IMR-90 (cell line): ENCODE data around the gene MORN4. TPM values are rescaled to one million over a fixed set of nuclear protein-coding genes. Genes with fewer than 3 reads are reported as not detected.

ENCODE experiments used
- ATAC-seq: fragments of 200-7000 bp; cut with Tn5 transposase; 2 replicates; pipeline ENCODE4 v1.9.1; 2020; ENCODE audit warnings: low read depth, mild to moderate bottlenecking, moderate library complexity
- BruUV-seq: library from RNA; stranded (reverse); fragments of 400-500 nt; replicated peaks from 2 replicates; lab custom pipeline; 2021; lab: Mats Ljungman, UMichigan
- CTCF ChIA-PET: fragments of 300-600 bp; formaldehyde crosslinking; extraction: SDS; loops from one replicate; lab custom pipeline; 2021; ENCODE audit warnings: antibody characterized with exemption; lab: Yijun Ruan, JAX
- POLR2A ChIA-PET: fragments of 300-600 bp; sonication (Branson Sonifier 250); formaldehyde crosslinking; loops from one replicate; lab custom pipeline; 2022; ENCODE audit warnings: antibody characterized with exemption; ENCODE audit not compliant: unreplicated experiment; lab: Charles Lee
- DNase-seq: peaks from one replicate; pipeline ENCODE4 v3.0.0; 2013
- H2AFZ ChIP-seq: replicated peaks from 2 replicates; pipeline ENCODE3; 2013; ENCODE audit warnings: low read length, mild to moderate bottlenecking; ENCODE audit not compliant: poor library complexity
- H2AK5ac ChIP-seq: 2 replicates; pipeline ENCODE4 v1.6.1; 2013; ENCODE audit warnings: low read depth, low read length, inconsistent platforms
- H2AK9ac ChIP-seq: replicated peaks from 2 replicates; pipeline ENCODE3; 2013; ENCODE audit warnings: mild to moderate bottlenecking, low read depth, low read length, moderate library complexity; ENCODE audit not compliant: poor library complexity
- H2BK120ac ChIP-seq: 2 replicates; pipeline ENCODE4 v1.6.1; 2013; ENCODE audit warnings: low read depth, low read length, inconsistent platforms
- H2BK15ac ChIP-seq: 3 replicates; pipeline ENCODE4 v1.6.1; 2013; ENCODE audit warnings: low read depth, low read length, inconsistent platforms
- H2BK20ac ChIP-seq: 2 replicates; pipeline ENCODE4 v1.6.1; 2013; ENCODE audit warnings: low read depth, mild to moderate bottlenecking, inconsistent platforms, low read length, moderate library complexity
- H2BK5ac ChIP-seq: 2 replicates; pipeline ENCODE4 v1.6.1; 2013; ENCODE audit warnings: mild to moderate bottlenecking, low read depth, low read length, inconsistent platforms; ENCODE audit not compliant: poor library complexity, severe bottlenecking
- H3K14ac ChIP-seq: replicated peaks from 2 replicates; pipeline ENCODE4 v1.6.1; 2013; ENCODE audit warnings: low read depth, low read length, inconsistent platforms
- H3K18ac ChIP-seq: 2 replicates; pipeline ENCODE4 v1.6.1; 2013; ENCODE audit warnings: low read depth, low read length, control low read depth
- H3K23ac ChIP-seq: 2 replicates; pipeline ENCODE4 v1.6.1; 2013; ENCODE audit warnings: low read depth, low read length, inconsistent platforms
- H3K27ac ChIP-seq: 2 replicates; pipeline ENCODE4 v1.5.1; 2013; ENCODE audit warnings: mild to moderate bottlenecking, control low read depth, low read length; ENCODE audit not compliant: insufficient read depth
- H3K27me3 ChIP-seq: 2 replicates; pipeline ENCODE4 v1.6.1; 2013; ENCODE audit warnings: low read length; ENCODE audit not compliant: control insufficient read depth, insufficient read depth
- H3K36me3 ChIP-seq: 2 replicates; pipeline ENCODE4 v1.6.1; 2013; ENCODE audit warnings: low read length, mixed read lengths; ENCODE audit not compliant: control insufficient read depth, insufficient read depth
- H3K4ac ChIP-seq: 2 replicates; pipeline ENCODE4 v1.6.1; 2013; ENCODE audit warnings: low read depth, low read length, inconsistent platforms
- H3K4me1 ChIP-seq: 2 replicates; pipeline ENCODE4 v1.6.1; 2013; ENCODE audit warnings: low read length, mixed read lengths; ENCODE audit not compliant: control insufficient read depth, insufficient read depth
- H3K4me2 ChIP-seq: 2 replicates; pipeline ENCODE4 v1.6.1; 2013; ENCODE audit warnings: low read depth, mild to moderate bottlenecking, control low read depth, low read length, moderate library complexity
- H3K4me3 ChIP-seq: 2 replicates; pipeline ENCODE4 v1.5.1; 2013; ENCODE audit warnings: low read depth, mild to moderate bottlenecking, control low read depth, low read length, moderate library complexity; ENCODE audit not compliant: insufficient read depth
- H3K56ac ChIP-seq: 2 replicates; pipeline ENCODE4 v1.6.1; 2013; ENCODE audit warnings: low read length, inconsistent platforms; ENCODE audit not compliant: insufficient read depth; ENCODE audit errors: extremely low read depth
- H3K79me1 ChIP-seq, 2 experiments: 2 replicates each; pipeline ENCODE4 v1.6.1; 2013; ENCODE audit warnings: low read length in 2 of 2, inconsistent platforms in 1 of 2, low read depth in 1 of 2
- H3K9ac ChIP-seq: 2 replicates; pipeline ENCODE4 v1.6.1; 2013; ENCODE audit warnings: low read depth, low read length, control low read depth
- H3K9me1 ChIP-seq: 2 replicates; pipeline ENCODE4 v1.6.1; 2013; ENCODE audit warnings: low read length, inconsistent platforms; ENCODE audit not compliant: insufficient read depth
- H3K9me3 ChIP-seq: 2 replicates; pipeline ENCODE4 v1.6.1; 2013; ENCODE audit warnings: low read length; ENCODE audit not compliant: control insufficient read depth, insufficient read depth
- H4K20me1 ChIP-seq: 2 replicates; pipeline ENCODE4 v1.6.1; 2013; ENCODE audit warnings: low read length, inconsistent platforms; ENCODE audit not compliant: insufficient read depth
- H4K5ac ChIP-seq: 2 replicates; pipeline ENCODE4 v1.6.1; 2013; ENCODE audit warnings: mild to moderate bottlenecking, low read depth, low read length, control low read depth
- H4K8ac ChIP-seq, 2 experiments: 2 replicates each; pipeline ENCODE4 v1.6.1; 2013; ENCODE audit warnings: low read depth in 2 of 2, low read length in 2 of 2, control low read depth in 1 of 2, inconsistent platforms in 1 of 2
- H4K91ac ChIP-seq: 2 replicates; pipeline ENCODE4 v1.6.1; 2013; ENCODE audit warnings: low read depth, low read length, inconsistent platforms; ENCODE audit not compliant: insufficient read depth
- POLR2A ChIP-seq: IDR thresholded peaks from 2 replicates; pipeline ENCODE4 v1.6.1; 2012; ENCODE audit warnings: mild to moderate bottlenecking, low read depth, low read length
- RCOR1 ChIP-seq: IDR thresholded peaks from 2 replicates; pipeline ENCODE4 v1.6.1; 2012; ENCODE audit warnings: mild to moderate bottlenecking, low read length, improper control_type of control experiment; ENCODE audit not compliant: insufficient replicate concordance
- RFX5 ChIP-seq: IDR thresholded peaks from 2 replicates; pipeline ENCODE4 v1.8.0; 2012; ENCODE audit warnings: low read depth, mild to moderate bottlenecking, low read length, moderate library complexity
- WGBS, 2 experiments: methylation state at CpG; one replicate each; pipeline versions ENCODE4 v1.1.5 to v1.1.7; 2013; ENCODE audit warnings: missing lambda C conversion rate in 2 of 2; ENCODE audit not compliant: insufficient read length in 1 of 2; ENCODE audit errors: extremely low coverage in 2 of 2; 5-methylcytosine and 5-hydroxymethylcytosine counted together
- dilution Hi-C: fragments of 300-500 bp; cut with HindIII; formaldehyde crosslinking; loops from one replicate; pipeline ENCODE4 v1.14.3; 2018; ENCODE audit warnings: low sequenced_read_pairs; ENCODE audit not compliant: unreplicated experiment
- in situ Hi-C: fragments of 300-500 bp; cut with MboI; formaldehyde crosslinking; loops from 3 replicates; pipeline ENCODE4 v1.14.3; 2019; ENCODE audit warnings: low sequenced_read_pairs, inconsistent platforms, mixed read lengths
- intact Hi-C: fragments of 100-400 bp; cut with micrococcal nuclease; formaldehyde crosslinking; loops from 2 replicates; pipeline ENCODE4 v1.10.0; 2022
- polyA plus RNA-seq, 3 experiments: library from polyadenylated mRNA; depleted of rRNA; stranded (reverse); fragments of >200 nt; gene quantifications; 2 replicates each; pipeline ENCODE4 v1.2.3, GENCODE V29; 2012; ENCODE audit warnings: low replicate concordance in 1 of 3
- total RNA-seq: library from RNA; depleted of rRNA; stranded (reverse); fragments of >200 nt; gene quantifications from 2 replicates; pipeline ENCODE4 v1.2.3, GENCODE V29; 2012

The MORN4 gene
- total and polyA plus RNA-seq, 2 of the 4 experiments (the other 2 are of a cell fraction) = 3.2 to 8.4 TPM

GRCh38 chr10:97664282-97664850, 31.1 kb upstream of the MORN4 start:
- no peak overlapping the region for H3K4me3 ChIP-seq
- ATAC-seq (no peak), DNase-seq (no peak)
- ChIA-PET POLR2A (no interaction called here), CTCF (interaction anchor here (0.7 kb wide), 1 partner anchor 66 kb away, joined by 6 read pairs; no protein-coding TSS in a partner anchor)
- no peaks in the 10 kb centered on the region for H4K20me1 ChIP-seq
- no peak overlapping the region for H2BK20ac ChIP-seq
- in situ Hi-C loops = no loop called here
- no peak overlapping the region for H3K18ac ChIP-seq
- H3K36me3 ChIP-seq = peaks cover 42% of the 10 kb centered on the region
- dilution Hi-C loops = no loop called here
- no peak overlapping the region for H2BK15ac ChIP-seq
- H3K14ac ChIP-seq = no peak overlapping the region
- no peak overlapping the region for H2BK120ac ChIP-seq
- no peak overlapping the region for H3K56ac ChIP-seq
- no peak overlapping the region for H2AK9ac ChIP-seq
- no peak overlapping the region for H4K8ac ChIP-seq
- H3K9me3 ChIP-seq = no peaks in the 10 kb centered on the region
- no peak overlapping the region for H3K4me2 ChIP-seq
- WGBS, 2 experiments = no CpG with 5 or more reads among the region's 1 CpG
- no peak overlapping the region for H3K4ac ChIP-seq
- intact Hi-C loops = no loop called here
- no peaks in the 10 kb centered on the region for H3K27me3 ChIP-seq
- no peaks in the 10 kb centered on the region; the same call in 1 of the 2 replicates for H3K4me1 ChIP-seq
- no peak overlapping the region for H2AFZ ChIP-seq
- H3K9ac ChIP-seq = no peak overlapping the region
- H3K23ac ChIP-seq = no peak overlapping the region
- H3K27ac ChIP-seq = no peak overlapping the region
- no peak overlapping the region for H2BK5ac ChIP-seq
- H4K5ac ChIP-seq = no peak overlapping the region
- no peak overlapping the region for H2AK5ac ChIP-seq
- no peak for TF ChIP-seq RCOR1
- TF ChIP-seq POLR2A = no peak
- TF ChIP-seq RFX5 = no peak
- no peaks in the 10 kb centered on the region for H3K9me1 ChIP-seq
- H4K91ac ChIP-seq = no peak overlapping the region
- no TSS peak for BruUV-seq
- peaks cover 6 to 14% of the 10 kb centered on the region in 2 experiments for H3K79me1 ChIP-seq
